OCI-LY1 (cell line): ENCODE measurements around the gene OLFML2B.

ENCODE experiments used
- CTCF ChIP-seq: fragments of 200-600 bp; sonication (generic), shearing (Covaris generic); IDR thresholded peaks from 2 replicates; pipeline ENCODE4 v1.5.1; 2017; ENCODE audit warnings: mild to moderate bottlenecking, antibody characterized with exemption, low read length, moderate library complexity, mixed read lengths
- EZH2 ChIP-seq: fragments of 200-600 bp; sonication (generic), shearing (Covaris generic); IDR thresholded peaks from 2 replicates; pipeline ENCODE4 v1.8.0; 2017; ENCODE audit warnings: borderline replicate concordance, mixed run types, mild to moderate bottlenecking, antibody characterized with exemption, low read length, moderate library complexity, mixed read lengths

DNA sequence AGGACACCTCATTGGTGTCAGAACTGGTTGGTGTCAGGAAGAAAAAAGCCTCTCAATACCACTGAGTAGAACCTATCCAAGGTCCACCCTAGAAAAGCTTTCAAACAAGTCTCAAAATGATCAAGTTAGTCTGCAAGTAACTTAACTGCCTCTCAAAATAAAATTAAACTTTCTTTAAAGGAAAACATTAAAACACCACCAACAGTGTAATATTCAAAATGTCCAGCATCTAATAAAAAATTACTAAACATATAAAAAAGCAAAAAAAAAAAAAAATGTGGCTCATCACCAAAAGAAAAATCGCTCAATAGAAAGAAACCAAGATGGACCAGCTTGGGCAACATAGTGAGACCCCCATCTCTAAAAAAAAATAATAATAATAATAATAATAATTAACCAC, 18.7 kb upstream of the OLFML2B start:
- TF ChIP-seq CTCF, result no peak
- TF ChIP-seq EZH2, result no peak
